IPS-NIHi11 (cell line): ENCODE results near the gene GRM1.

Experiments
- DNase-seq: peaks from one replicate; pipeline ENCODE4 v3.0.0; 2012; ENCODE audit warnings: mixed read lengths, low spot score

Gene GRM1

DNA sequence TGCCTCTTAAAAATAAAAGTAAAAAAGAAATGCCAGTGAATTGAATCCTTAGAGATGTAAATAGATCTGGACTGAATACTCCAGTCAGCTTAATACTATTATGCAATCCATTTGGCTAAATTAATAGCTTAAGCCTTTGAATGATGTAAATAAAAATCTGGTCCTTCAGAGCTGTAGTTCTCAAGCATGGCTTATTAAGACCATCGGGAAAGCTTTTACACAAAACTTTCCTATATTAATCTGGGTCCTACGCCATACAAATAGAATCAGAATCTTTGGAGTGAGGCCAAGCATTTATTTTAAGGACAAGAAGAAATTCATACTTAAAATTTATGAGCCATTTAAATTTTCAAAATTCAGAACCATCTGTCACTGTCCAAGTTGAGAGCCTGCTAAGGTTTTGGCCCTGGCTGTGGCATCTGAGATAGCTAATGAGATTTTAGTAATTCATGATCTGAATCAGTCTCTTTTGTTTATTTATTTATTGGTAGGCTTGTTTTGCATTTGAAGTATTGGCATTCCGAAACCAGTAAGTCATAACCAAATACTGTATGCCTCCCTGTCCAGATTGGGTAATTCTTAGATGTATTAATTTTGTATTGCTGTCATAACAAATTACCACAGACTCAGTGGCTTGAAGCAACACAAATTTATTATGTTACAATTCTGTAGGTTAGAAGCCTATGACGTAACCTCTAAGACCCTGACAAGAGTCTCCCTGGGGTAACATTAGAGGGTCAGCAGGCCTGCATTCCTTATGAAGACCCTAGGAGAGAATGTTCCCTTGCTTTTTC, 286.7 kb downstream of the GRM1 start:
- DNase-seq = no peak

- no peak for DNase-seq
Measured at GRCh38 chr6:146316175-146316495, 287.3 kb downstream of the GRM1 start.

- no peak for DNase-seq
Measured at GRCh38 chr6:146331013-146331412, 302.2 kb downstream of the GRM1 start.

DNA sequence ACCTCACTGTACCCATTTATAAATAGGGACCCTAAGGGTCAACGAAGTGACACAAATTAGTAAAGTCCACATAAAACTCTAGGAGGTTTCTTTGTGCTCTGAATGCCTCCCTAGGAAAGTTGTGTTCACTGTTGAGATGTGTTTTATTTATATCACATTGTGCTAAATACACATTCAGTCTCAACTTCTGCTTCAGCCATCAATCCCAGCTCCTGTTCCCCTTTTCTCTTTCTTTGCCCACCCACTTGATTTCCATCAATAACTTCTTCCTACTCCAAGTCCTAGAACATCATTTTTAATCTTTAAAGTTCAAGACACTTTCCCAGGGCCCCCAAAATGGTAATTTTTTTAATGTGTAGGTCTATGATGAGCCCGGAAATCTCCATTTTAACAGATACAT, 306.5 kb downstream of the GRM1 start:
- DNase-seq = no peak

GRCh38 chr6:146336191-146336590, 307.3 kb downstream of the GRM1 start:
- DNase-seq = no peak

DNA sequence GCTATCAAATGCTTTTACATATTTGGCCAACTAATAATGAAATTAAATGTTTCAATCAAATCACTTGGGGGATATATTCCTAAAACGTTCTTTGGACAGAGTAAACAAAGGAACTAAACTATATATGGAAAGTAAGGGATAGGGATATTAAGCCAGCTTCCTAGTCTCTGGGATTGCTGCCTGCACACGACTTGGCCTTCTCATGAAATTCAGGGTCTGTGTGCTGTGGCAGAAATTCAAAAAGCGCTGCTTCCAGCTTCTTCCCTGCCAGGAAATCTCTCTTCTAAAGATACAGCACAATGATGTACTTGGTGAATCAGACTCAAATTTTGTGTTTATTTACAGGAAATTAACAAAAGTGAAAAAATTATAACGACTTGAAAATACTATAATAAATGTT, 308.5 kb downstream of the GRM1 start:
- DNase-seq = no peak

GRCh38 chr6:146339716-146340115, 310.9 kb downstream of the GRM1 start:
- peak; percentile 9 for DNase-seq

DNA sequence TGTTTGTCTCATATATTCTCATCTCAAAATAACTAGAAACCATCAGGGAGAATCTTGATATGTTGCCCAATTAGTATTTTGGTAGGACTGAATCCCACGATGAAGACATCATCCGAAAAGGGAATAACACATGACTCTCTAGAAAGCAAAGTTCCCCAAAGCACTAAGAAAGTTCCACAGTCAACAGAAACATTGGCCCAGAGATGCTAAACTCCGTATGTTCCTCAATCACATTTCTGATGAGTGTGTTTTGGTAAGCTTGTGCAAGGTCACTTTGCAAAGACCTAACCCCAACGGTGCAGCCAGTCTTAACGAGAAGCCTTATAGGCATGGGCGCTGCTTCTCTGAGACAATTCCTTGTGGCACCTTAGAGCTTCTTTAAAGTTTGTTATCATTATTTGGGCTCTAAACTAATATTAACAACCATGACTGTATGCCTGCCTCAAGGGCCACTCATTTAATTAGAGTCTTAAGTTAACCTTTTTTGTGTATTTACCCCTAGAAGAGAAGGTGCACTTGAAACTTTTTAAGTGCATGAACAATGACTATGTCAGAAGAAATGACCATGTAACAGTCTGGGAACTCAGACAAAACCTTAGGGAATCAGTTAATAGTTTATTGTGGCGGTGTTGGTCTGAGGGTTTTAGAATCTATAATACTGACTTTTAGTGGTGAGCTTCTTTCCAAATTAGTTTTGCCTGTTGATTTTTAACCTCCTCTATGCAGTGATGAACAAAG, 312.8 kb downstream of the GRM1 start:
- no peak for DNase-seq

- DNase-seq = no peak
Measured at GRCh38 chr6:146345598-146345997, 316.7 kb downstream of the GRM1 start.

DNA sequence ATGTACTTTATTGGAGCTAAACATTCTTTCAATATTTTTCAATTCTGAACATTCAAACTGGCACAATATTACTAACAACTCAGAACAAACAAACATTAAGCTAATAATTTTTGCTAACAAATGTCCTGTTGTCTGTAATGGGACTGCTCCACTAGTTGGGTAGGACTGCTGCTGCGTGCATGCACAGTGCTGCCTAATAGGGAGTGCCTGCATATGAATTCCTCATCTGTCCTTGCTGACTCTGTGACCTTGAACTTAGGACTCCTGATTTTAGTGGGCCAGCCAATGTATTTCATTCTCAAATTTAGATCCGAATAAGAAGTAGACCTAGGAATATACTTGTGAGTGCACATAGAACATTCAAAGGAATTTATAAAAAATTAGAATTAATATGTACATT, 318.2 kb downstream of the GRM1 start:
- no peak for DNase-seq

DNA sequence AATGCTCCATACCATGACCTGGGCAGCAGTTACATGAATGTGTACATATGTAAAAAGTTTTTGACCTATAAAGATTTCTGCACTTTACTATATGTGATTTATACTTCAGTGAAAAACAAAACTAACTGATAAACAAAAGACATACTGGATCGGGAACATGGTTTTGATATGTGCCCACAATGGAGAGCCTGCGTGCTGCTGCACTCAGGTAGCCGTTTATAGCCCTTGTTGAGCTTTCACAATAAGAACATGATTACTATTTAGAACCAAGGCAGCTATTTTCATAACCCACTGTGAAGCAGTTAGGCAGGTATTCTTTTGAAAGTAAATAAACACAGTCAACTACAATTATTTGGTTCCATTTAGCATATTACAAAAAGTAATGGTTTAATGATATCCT, 318.8 kb downstream of the GRM1 start:
- no peak for DNase-seq

DNA sequence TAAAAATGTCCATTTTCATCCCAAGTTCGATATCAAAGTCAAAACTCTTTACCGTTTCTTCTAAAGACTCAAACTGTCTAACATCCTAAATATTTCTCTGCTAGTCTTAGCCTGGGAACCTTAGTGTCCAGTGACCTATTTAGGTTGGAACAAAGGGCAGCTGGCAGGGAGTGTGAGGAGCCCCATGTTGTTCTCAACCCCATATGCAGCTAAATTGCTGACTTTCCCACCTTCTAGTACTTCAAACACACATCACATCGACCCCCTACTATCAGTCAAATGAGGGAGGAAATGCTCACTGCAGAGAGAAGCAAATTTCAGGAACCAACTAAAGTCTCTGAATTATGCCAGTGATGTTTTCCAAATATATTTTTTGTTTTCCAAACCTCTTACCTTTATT, 322.2 kb downstream of the GRM1 start:
- DNase-seq = no peak

GRCh38 chr6:146352163-146352562, 323.3 kb downstream of the GRM1 start:
- no peak for DNase-seq

- no peak for DNase-seq
Measured at GRCh38 chr6:146354451-146354850, 325.6 kb downstream of the GRM1 start.

DNA sequence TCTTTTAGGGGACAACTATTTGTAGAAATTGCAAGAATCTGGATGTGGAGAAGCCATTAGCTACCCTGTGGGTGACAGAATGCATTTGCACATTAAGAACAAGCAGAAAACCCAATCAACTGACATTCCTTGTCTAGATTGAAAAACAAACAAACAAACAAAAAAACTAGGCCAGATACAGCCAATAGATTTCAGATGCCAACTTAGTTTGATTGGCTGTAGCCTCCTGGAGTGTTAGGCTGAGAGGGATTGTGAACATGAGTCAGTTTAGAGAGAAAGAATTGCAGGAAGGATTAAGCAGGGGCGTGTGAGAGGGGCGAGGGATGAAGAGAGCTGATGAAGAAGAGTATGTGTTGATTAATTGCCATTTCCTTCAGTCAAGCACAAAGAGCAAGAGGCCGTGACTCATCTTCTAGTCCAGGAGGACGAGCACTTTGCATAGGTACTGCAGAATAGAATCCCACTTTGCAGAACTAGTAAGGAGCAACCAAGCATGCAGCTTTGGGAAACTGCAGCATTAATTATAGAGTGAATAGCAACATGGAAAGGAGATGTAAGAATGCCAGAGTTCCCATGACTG, 326.7 kb downstream of the GRM1 start:
- DNase-seq = no peak

DNA sequence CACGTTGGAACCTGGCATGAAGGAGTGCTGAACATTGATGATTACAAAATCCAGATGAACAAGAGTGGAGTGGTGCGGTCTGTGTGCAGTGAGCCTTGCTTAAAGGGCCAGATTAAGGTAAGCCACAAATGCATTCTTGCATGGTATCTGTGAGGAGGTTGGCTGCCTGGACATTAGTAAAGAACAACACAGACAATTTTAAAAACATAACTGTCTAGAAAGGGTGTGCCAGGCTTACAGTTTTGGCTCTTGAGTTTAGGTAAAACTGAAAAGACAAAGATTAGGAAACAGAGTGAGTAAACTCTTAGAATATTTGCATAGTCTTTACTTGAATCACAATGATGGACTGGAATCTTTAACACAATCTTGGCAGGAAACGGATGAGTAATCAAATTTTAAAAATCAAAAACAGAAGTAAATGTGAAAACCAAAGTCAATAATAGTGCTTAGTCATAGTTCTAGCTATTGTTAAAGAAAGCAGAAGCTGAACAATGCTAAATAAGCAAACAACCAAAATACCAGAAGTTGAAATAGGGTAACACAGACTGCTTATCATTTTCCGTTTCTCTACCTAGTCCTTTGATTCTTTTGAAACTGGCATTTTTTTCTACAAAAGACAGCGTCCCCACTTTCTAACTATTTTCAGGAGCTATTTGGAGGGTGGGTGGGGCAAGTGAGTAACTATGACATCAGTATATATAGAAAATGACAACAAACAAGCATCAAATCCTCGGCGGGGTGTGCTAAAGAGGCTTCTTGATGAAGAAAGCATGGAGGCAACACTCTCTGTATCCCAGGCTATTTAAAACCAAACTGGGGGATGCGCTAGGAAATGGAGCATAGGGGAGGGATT, 328.9 kb downstream of the GRM1 start:
- no peak for DNase-seq

DNA sequence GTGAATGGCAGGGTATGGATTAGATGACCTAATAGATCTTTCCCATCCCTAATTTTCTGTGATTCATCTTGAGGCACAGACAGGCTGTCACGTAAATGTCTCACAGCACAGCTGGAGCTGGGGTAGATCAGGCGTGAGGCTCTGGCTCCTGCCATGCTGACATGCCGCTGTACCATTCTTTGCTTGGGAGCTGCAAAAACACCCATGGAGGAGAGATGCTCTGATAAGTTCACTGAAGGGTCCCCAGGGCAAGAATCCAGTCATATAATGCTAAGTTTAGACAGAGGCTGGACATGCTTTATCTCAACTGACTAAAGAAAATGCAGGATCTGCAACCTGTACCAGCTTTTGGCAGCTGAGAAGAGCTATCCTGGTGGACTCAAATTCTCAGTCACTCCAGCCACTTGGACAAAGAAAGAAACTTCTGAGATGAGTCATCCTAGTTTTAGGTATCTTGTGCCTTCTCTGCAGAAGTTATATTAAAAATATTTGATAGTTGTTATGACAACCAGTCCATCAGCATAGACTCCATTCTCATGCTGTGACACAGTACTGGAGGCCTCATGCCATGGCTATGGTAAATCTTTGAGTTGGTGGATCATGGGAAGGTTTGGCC, 329.7 kb downstream of the GRM1 start:
- no peak for DNase-seq

DNA sequence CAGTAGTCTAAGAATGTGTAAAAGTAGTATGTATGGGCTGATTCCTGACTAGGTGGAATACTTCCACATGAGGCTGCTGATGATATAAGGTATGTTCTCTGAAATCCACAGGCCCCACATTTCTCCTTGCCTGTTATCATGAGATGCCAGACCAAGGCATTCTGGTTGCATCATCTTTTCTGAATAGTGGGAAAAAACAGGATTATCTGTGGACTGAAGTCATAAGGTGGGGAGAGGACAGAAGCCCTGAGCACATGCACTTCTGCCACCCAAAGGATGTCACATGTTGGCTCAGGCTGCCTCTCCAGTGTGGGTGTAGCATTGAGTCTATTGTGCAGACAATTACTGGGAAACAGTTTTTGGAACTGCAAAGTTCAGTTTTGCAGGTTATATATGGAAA, 330.3 kb downstream of the GRM1 start:
- no peak for DNase-seq

DNA sequence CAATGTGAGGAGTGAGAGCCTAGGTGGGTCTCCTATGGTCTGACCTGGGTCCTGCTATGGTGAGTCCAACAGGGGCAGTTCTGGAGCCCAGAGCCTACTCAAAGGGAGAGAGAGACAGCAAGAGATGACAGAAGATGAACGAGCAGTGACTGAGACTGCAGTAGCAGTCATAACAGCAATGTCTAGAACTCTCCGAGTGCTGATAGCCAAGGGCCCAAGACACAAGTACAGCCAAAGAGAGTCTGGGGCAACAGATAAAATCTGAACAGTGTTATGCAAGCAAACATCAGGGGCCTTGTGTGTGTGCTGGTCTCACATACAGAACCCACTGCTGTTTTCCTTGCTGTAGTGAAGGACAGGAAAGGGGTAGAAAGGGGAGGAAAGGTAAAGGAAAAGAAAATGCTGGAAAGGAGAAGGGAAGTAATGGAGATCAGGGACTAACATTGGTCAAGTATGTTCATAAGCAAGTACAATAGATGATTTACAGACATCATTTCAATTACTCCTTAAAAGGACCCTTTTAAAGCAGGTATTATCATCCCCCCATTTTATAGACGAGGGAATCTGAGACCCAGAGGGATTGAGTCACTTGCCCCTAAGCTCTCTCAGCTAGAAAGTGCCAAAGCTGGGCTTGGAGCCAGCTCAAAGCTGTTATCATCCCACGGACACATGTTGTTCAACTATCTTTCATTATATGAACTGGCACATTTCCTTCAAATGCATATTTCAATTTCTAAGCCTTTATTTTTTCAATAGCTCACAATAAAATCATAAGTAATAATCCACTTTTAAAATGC, 332.5 kb downstream of the GRM1 start:
- no peak for DNase-seq

DNA sequence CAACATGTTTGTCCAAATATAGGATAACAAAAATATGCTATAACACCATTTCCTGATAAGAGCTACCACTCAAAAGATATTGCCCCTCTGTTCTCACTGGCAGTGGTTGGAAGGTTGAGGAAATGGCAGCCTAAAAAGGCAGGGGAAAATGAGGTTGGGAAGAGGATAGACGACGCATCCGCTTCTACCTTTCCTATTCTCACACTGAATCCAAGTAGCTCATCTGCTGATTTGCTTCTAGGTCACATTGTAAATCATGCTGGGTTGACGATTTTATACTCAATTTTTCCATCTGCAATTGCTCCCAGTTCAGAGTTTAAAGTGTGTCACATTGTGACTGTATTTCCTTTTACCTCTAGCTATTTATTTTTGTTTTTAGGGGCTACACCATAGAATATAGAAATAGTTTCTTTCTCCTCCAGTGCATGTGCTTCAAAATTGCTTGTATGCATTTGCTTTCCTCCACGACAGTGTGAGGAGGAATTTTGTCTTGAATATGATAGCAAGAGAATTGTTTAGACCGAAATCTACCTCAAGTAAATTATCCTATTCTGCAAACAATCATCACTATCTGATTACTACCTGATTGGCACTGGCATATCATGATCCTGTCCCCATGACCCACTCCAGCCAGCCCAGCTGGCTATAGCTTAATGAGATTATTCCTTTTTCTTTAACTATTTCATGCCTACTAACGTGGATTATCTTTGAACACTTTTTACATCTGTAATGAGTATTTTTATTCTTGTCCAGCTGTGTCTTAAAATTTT, 335.2 kb downstream of the GRM1 start:
- DNase-seq = no peak
